Smooth muscle cell (in vitro differentiated cells): ENCODE data around the gene COBL. TPM values are rescaled to one million over a fixed set of nuclear protein-coding genes. Genes with fewer than 3 reads are reported as not detected.

Source experiments
- DNase-seq: peaks from one replicate; lab custom pipeline; 2025; ENCODE audit not compliant: unreplicated experiment; lab: John Stamatoyannopoulos, UW
- H2AFZ ChIP-seq: fragments of 200-600 bp; sonication (generic); 2 replicates; pipeline ENCODE4 v1.6.0; 2016; ENCODE audit warnings: antibody characterized with exemption, low read depth, mild to moderate bottlenecking
- H3F3A ChIP-seq: fragments of 200-600 bp; sonication (generic); 2 replicates; pipeline ENCODE4 v1.6.0; 2017; ENCODE audit warnings: antibody characterized with exemption, low read depth
- H3K27ac ChIP-seq: fragments of 200-600 bp; sonication (generic); 2 replicates; pipeline ENCODE4 v1.5.1; 2016; ENCODE audit warnings: low read depth, mild to moderate bottlenecking
- H3K27me3 ChIP-seq: fragments of 200-600 bp; sonication (generic); 2 replicates; pipeline ENCODE4 v1.6.1; 2016; ENCODE audit warnings: low read depth, mild to moderate bottlenecking
- H3K36me3 ChIP-seq: fragments of 200-600 bp; sonication (generic); 2 replicates; pipeline ENCODE4 v1.5.1; 2016; ENCODE audit warnings: low read depth
- H3K4me1 ChIP-seq: fragments of 200-600 bp; sonication (generic); 2 replicates; pipeline ENCODE4 v1.5.1; 2016; ENCODE audit warnings: low read depth
- H3K4me2 ChIP-seq: fragments of 200-600 bp; sonication (generic); 2 replicates; pipeline ENCODE4 v1.6.0; 2016; ENCODE audit warnings: mild to moderate bottlenecking
- H3K4me3 ChIP-seq: fragments of 200-600 bp; sonication (generic); 2 replicates; pipeline ENCODE4 v1.5.1; 2016; ENCODE audit warnings: mild to moderate bottlenecking
- H3K79me2 ChIP-seq: fragments of 200-600 bp; sonication (generic); 2 replicates; pipeline ENCODE4 v1.6.0; 2016; ENCODE audit warnings: low read depth, mild to moderate bottlenecking
- H3K9ac ChIP-seq: fragments of 200-600 bp; sonication (generic); 2 replicates; pipeline ENCODE4 v1.6.0; 2016; ENCODE audit warnings: low read depth
- H3K9me3 ChIP-seq: fragments of 200-600 bp; sonication (generic); replicated peaks from 2 replicates; pipeline ENCODE4 v1.5.1; 2016; ENCODE audit warnings: low read depth
- H4K20me1 ChIP-seq: fragments of 200-600 bp; sonication (generic); 2 replicates; pipeline ENCODE4 v1.6.0; 2016; ENCODE audit warnings: low read depth
- CTCF ChIP-seq: fragments of 200-600 bp; sonication (generic); IDR thresholded peaks from 2 replicates; pipeline ENCODE4 v1.5.1; 2017; ENCODE audit warnings: borderline replicate concordance, mild to moderate bottlenecking, antibody characterized with exemption; ENCODE audit not compliant: insufficient read depth, poor library complexity, severe bottlenecking
- WGBS: methylation state at CpG from one replicate; pipeline ENCODE4 v1.1.7; 2016; ENCODE audit warnings: low lambda C conversion rate; 5-methylcytosine and 5-hydroxymethylcytosine counted together
- polyA plus RNA-seq: library from polyadenylated mRNA; unstranded; fragments of >200 nt; fragmentation: Nextera tagmentation; extraction: Ambion mirVana; gene quantifications from 2 replicates; pipeline ENCODE4 v1.2.1, GENCODE V29; 2016
- total RNA-seq: library from RNA; depleted of rRNA; stranded (reverse); fragments of >200 nt; gene quantifications from 2 replicates; pipeline ENCODE4 v1.2.3, GENCODE V29; 2014

COBL gene
- total and polyA plus RNA-seq, 2 experiments from 2014 or later: 0.47 to 2.8 TPM

GRCh38 chr7:51222916-51223315 lies 93.7 kb downstream of the COBL start:
- WGBS: 90% methylated on average over 10 of the region's 10 CpGs

GRCh38 chr7:51220226-51220625 lies 96.4 kb downstream of the COBL start:
- no peaks in the 10 kb centered on the region for H3K36me3 ChIP-seq
- H2AFZ ChIP-seq: no peak overlapping the region
- H3K27ac ChIP-seq: no peak overlapping the region
- H3K4me1 ChIP-seq: no peaks in the 10 kb centered on the region
- 93% methylated on average over 11 of the region's 11 CpGs for WGBS
- no peaks in the 10 kb centered on the region for H4K20me1 ChIP-seq
- TF ChIP-seq CTCF: no peak
- H3F3A ChIP-seq: no peaks in the 10 kb centered on the region
- no peaks in the 10 kb centered on the region for H3K9me3 ChIP-seq
- H3K4me3 ChIP-seq: no peak overlapping the region
- H3K4me2 ChIP-seq: no peak overlapping the region
- no peak for DNase-seq
- peaks cover 2% of the 10 kb centered on the region for H3K79me2 ChIP-seq
- H3K9ac ChIP-seq: no peak overlapping the region
- H3K27me3 ChIP-seq: no peaks in the 10 kb centered on the region

More at GRCh38 chr7:51222916-51223315, 93.7 kb downstream of the COBL start:
- Histone ChIP-seq H3K9ac (no peak overlapping the region), H3K9me3 (no peaks in the 10 kb centered on the region), H3F3A (no peaks in the 10 kb centered on the region), H3K79me2 (peaks cover 2% of the 10 kb centered on the region), H4K20me1 (no peaks in the 10 kb centered on the region), H3K4me1 (peaks cover 7% of the 10 kb centered on the region), H3K4me3 (no peak overlapping the region), H3K4me2 (no peak overlapping the region), H2AFZ (no peak overlapping the region), H3K27me3 (no peaks in the 10 kb centered on the region), H3K27ac (no peak overlapping the region), H3K36me3 (no peaks in the 10 kb centered on the region)
- TF ChIP-seq CTCF: no peak
- no peak for DNase-seq

GRCh38 chr7:51219261-51219988 lies 97.2 kb downstream of the COBL start:
- Histone ChIP-seq H3K36me3 (no peaks in the 10 kb centered on the region), H3K79me2 (peaks cover 2% of the 10 kb centered on the region), H3K9me3 (no peaks in the 10 kb centered on the region), H3K4me3 (no peak overlapping the region), H3F3A (no peaks in the 10 kb centered on the region), H3K27me3 (no peaks in the 10 kb centered on the region), H3K9ac (no peak overlapping the region), H4K20me1 (no peaks in the 10 kb centered on the region), H2AFZ (no peak overlapping the region), H3K4me1 (no peaks in the 10 kb centered on the region), H3K27ac (no peak overlapping the region), H3K4me2 (no peak overlapping the region)
- DNase-seq: no peak
- 93% methylated on average over 18 of the region's 18 CpGs for WGBS
- TF ChIP-seq CTCF: no peak

- H3K4me3 ChIP-seq: no peak overlapping the region
- no peaks in the 10 kb centered on the region for H4K20me1 ChIP-seq
- 96% methylated on average over 6 of the region's 6 CpGs for WGBS
- H3K4me1 ChIP-seq: no peaks in the 10 kb centered on the region
- no peak overlapping the region for H3K27ac ChIP-seq
- DNase-seq: no peak
- no peaks in the 10 kb centered on the region for H3K79me2 ChIP-seq
- TF ChIP-seq CTCF: no peak
- H3K9me3 ChIP-seq: no peaks in the 10 kb centered on the region
- no peaks in the 10 kb centered on the region for H3K36me3 ChIP-seq
- H3F3A ChIP-seq: no peaks in the 10 kb centered on the region
- H3K4me2 ChIP-seq: no peak overlapping the region
- no peaks in the 10 kb centered on the region for H3K27me3 ChIP-seq
- no peak overlapping the region for H3K9ac ChIP-seq
- no peak overlapping the region for H2AFZ ChIP-seq
These were observed 98.8 kb downstream of the COBL start for GRCh38 chr7:51217804-51218203.
